Measurements from ENCODE around the gene CARD14.

The CARD14 gene

GRCh38 chr17:80224683-80225082 is 54.9 kb downstream of the CARD14 start:
- Histone ChIP-seq H3K4me3 (ENCODE audit: low read length) (no peak overlapping the region), H3K9me2 (replicated peaks; ENCODE audit: insufficient read depth, low read length) (no peaks in the 10 kb centered on the region), H3K27me3 (replicated peaks; ENCODE audit: insufficient read depth, low read length) (no peaks in the 10 kb centered on the region), H3K79me2 (ENCODE audit: low read length) (peaks cover 5% of the 10 kb centered on the region), H3K36me3 (replicated peaks; ENCODE audit: insufficient read depth, low read length) (no peaks in the 10 kb centered on the region), H2AFZ (ENCODE audit: low read length) (no peak overlapping the region), H3K27ac (ENCODE audit: low read length) (no peak overlapping the region), H3K4me2 (ENCODE audit: low read depth, low read length) (no peak overlapping the region), H3K9ac (ENCODE audit: low read length) (no peak overlapping the region), H3K9me3 (replicated peaks; ENCODE audit: insufficient read depth, low read length) (no peaks in the 10 kb centered on the region), H3K4me1 (ENCODE audit: low read length) (no peaks in the 10 kb centered on the region), H3F3A (ENCODE audit: insufficient read depth, low read length) (peaks cover 4% of the 10 kb centered on the region), H4K20me1 (ENCODE audit: insufficient read depth, low read length) (no peaks in the 10 kb centered on the region)
- TF ChIP-seq EZH2 (optimal IDR thresholded peaks at IDR 0.05; ENCODE audit: low read depth, low read length) = no peak
- TF ChIP-seq CTCF (IDR thresholded peaks at IDR 0.05; ENCODE audit: low read length) = no peak
- DNase-seq = no peak

GRCh38 chr17:80225230-80225629 is 55.4 kb downstream of the CARD14 start:
- Histone ChIP-seq H3K27me3 (replicated peaks; ENCODE audit: insufficient read depth, low read length) (no peaks in the 10 kb centered on the region), H4K20me1 (ENCODE audit: insufficient read depth, low read length) (no peaks in the 10 kb centered on the region), H3F3A (ENCODE audit: insufficient read depth, low read length) (no peaks in the 10 kb centered on the region), H3K9me2 (replicated peaks; ENCODE audit: insufficient read depth, low read length) (no peaks in the 10 kb centered on the region), H3K79me2 (ENCODE audit: low read length) (no peaks in the 10 kb centered on the region), H3K27ac (ENCODE audit: low read length) (no peak overlapping the region), H3K4me3 (ENCODE audit: low read length) (no peak overlapping the region), H3K9ac (ENCODE audit: low read length) (no peak overlapping the region), H2AFZ (ENCODE audit: low read length) (no peak overlapping the region), H3K4me1 (ENCODE audit: low read length) (no peaks in the 10 kb centered on the region), H3K36me3 (replicated peaks; ENCODE audit: insufficient read depth, low read length) (no peaks in the 10 kb centered on the region), H3K9me3 (replicated peaks; ENCODE audit: insufficient read depth, low read length) (no peaks in the 10 kb centered on the region), H3K4me2 (ENCODE audit: low read depth, low read length) (no peak overlapping the region)
- TF ChIP-seq EZH2phosphoT487 (IDR thresholded peaks at IDR 0.05; ENCODE audit: low read length) (no peak), CTCF (IDR thresholded peaks at IDR 0.05; ENCODE audit: low read length) (no peak)
- no peak for DNase-seq

- no peak for TF ChIP-seq CTCF (IDR thresholded peaks at IDR 0.05; ENCODE audit: low read length)
Observed at GRCh38 chr17:80227156-80227555, 57.3 kb downstream of the CARD14 start.

GRCh38 chr17:80227666-80228065 is 57.8 kb downstream of the CARD14 start:
- H3K9me3 ChIP-seq (replicated peaks; ENCODE audit: insufficient read depth, low read length) = no peaks in the 10 kb centered on the region
- H2AFZ ChIP-seq (ENCODE audit: low read length) = no peak overlapping the region
- H3K4me1 ChIP-seq (ENCODE audit: low read length) = no peaks in the 10 kb centered on the region
- H3K4me2 ChIP-seq (ENCODE audit: low read depth, low read length) = no peak overlapping the region
- no peak overlapping the region for H3K9ac ChIP-seq (ENCODE audit: low read length)
- H3K27me3 ChIP-seq (replicated peaks; ENCODE audit: insufficient read depth, low read length) = no peaks in the 10 kb centered on the region
- H3F3A ChIP-seq (ENCODE audit: insufficient read depth, low read length) = no peaks in the 10 kb centered on the region
- no peak overlapping the region for H3K27ac ChIP-seq (ENCODE audit: low read length)
- TF ChIP-seq CTCF (IDR thresholded peaks at IDR 0.05; ENCODE audit: low read length) = no peak
- H4K20me1 ChIP-seq (ENCODE audit: insufficient read depth, low read length) = no peaks in the 10 kb centered on the region
- H3K9me2 ChIP-seq (replicated peaks; ENCODE audit: insufficient read depth, low read length) = no peaks in the 10 kb centered on the region
- DNase-seq = no peak
- H3K4me3 ChIP-seq (ENCODE audit: low read length) = no peak overlapping the region
- no peaks in the 10 kb centered on the region for H3K36me3 ChIP-seq (replicated peaks; ENCODE audit: insufficient read depth, low read length)
- H3K79me2 ChIP-seq (ENCODE audit: low read length) = no peaks in the 10 kb centered on the region

More at GRCh38 chr17:80227156-80227555, 57.3 kb downstream of the CARD14 start:
- Histone ChIP-seq H3K9ac (ENCODE audit: low read length) (no peak overlapping the region), H3K4me2 (ENCODE audit: low read depth, low read length) (no peak overlapping the region), H3F3A (ENCODE audit: insufficient read depth, low read length) (no peaks in the 10 kb centered on the region), H3K79me2 (ENCODE audit: low read length) (no peaks in the 10 kb centered on the region), H3K27me3 (replicated peaks; ENCODE audit: insufficient read depth, low read length) (no peaks in the 10 kb centered on the region), H3K9me3 (replicated peaks; ENCODE audit: insufficient read depth, low read length) (no peaks in the 10 kb centered on the region), H4K20me1 (ENCODE audit: insufficient read depth, low read length) (no peaks in the 10 kb centered on the region), H3K9me2 (replicated peaks; ENCODE audit: insufficient read depth, low read length) (no peaks in the 10 kb centered on the region), H3K4me1 (ENCODE audit: low read length) (no peaks in the 10 kb centered on the region), H2AFZ (ENCODE audit: low read length) (no peak overlapping the region), H3K27ac (ENCODE audit: low read length) (no peak overlapping the region), H3K36me3 (replicated peaks; ENCODE audit: insufficient read depth, low read length) (no peaks in the 10 kb centered on the region), H3K4me3 (ENCODE audit: low read length) (no peak overlapping the region)
- no peak for DNase-seq

All from MM.1S (cell line).